Fibroblast of lung (primary cell): ENCODE results near the gene AATK.

Experiments
- EZH2 ChIP-seq: IDR thresholded peaks from 2 replicates; pipeline ENCODE4 v1.5.1; 2012; ENCODE audit warnings: low read length, control low read depth, mild to moderate bottlenecking; ENCODE audit errors: missing control alignments
- TF ChIP-seq, protein P1 (sequence below), 2 donors: IDR thresholded peaks in 1 of 2; conservative IDR thresholded peaks in 1 of 2; 1 replicate in 1 of 2; 2 replicates in 1 of 2; pipeline ENCODE4 v1.5.1; 2011 to 2012; ENCODE audit warnings: low read length in 2 of 2, control low read depth in 1 of 2, inconsistent platforms in 1 of 2, low read depth in 1 of 2, mild to moderate bottlenecking in 1 of 2

DNA sequence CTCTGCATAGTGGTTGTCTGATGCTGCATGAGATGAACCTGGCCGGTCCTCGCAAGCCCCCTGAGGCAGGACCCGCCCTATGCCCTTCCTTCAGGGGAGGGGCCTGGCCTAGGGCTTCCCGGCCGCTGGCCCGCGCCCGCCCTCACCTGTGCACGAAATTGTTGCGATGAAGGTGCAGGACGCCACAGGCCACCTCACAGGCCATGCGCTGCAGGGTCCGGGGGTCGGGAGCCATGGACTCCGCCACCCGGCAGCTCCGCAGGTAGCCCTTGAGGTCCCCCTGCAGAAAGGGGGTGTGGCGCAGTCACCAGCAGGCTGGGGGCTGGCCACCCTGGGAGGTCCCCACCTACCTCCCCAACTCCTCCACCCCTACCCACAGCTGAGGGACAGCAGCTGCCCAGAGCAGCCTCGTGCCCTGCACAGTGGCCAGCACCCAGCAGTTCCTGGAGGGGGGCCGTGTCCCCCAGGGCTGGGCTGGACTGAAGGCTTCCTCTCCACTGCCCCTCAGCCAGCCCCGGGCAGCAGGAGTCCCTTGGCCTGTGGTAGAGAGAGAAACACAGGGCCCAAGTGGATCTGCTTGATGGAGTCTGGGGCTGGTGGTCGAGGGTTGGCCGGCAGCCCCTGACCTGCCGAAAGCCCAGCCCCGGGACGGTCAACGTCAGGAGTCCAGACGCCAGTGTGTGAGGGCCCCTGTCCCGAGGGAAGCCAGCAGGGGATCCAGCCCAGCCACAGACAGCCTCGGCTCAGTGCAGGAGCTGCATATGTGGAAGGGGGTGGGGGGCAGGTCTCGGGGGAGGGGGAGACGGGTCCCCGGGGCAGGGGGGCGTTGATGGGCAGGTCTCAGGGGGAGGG, 39.5 kb downstream of the AATK start:
- TF ChIP-seq, protein P1, sequence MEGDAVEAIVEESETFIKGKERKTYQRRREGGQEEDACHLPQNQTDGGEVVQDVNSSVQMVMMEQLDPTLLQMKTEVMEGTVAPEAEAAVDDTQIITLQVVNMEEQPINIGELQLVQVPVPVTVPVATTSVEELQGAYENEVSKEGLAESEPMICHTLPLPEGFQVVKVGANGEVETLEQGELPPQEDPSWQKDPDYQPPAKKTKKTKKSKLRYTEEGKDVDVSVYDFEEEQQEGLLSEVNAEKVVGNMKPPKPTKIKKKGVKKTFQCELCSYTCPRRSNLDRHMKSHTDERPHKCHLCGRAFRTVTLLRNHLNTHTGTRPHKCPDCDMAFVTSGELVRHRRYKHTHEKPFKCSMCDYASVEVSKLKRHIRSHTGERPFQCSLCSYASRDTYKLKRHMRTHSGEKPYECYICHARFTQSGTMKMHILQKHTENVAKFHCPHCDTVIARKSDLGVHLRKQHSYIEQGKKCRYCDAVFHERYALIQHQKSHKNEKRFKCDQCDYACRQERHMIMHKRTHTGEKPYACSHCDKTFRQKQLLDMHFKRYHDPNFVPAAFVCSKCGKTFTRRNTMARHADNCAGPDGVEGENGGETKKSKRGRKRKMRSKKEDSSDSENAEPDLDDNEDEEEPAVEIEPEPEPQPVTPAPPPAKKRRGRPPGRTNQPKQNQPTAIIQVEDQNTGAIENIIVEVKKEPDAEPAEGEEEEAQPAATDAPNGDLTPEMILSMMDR (conservative IDR thresholded peaks at IDR 0.05 in 1 of 2, IDR thresholded peaks at IDR 0.05 in 1 of 2; ENCODE audit: low read depth in 1 of 2, low read length in 2 of 2), result no peak
- no peak for TF ChIP-seq EZH2
